Measurements from ENCODE around the gene ATAD2B. TPM values are rescaled to one million over a fixed set of nuclear protein-coding genes. Genes with fewer than 3 reads are reported as not detected.
"Not testable (repeated sequence)": the region's sequence is repeated elsewhere in the genome, so short reads cannot be mapped to it uniquely, and the experiment has no call there.

ATAD2B gene
- total RNA-seq, 1 donor from 2014 or later = 38.3 TPM

DNA sequence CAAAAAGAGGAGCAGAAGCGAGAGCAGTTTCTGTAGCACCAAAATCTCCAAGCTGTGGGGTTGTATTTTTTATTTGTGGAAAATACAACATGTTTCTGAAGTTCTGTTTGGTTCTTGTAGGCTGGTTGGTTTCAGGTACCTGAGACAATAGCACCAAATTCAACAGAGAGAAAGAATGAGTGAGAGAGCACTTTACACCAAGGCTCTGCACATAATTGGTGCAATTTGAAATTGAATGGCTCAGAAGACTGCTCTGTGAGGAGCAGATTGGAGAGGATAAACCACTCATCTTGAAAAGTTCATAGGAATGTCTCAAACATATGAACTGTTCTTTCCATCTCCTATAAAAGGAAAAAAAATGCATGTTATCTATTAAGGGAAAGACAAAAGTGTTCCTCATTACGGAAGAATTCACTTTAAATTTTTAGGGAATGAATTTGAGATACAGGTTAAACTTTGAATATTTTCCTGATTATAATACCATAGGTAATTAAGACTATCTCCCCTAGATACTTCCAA is 175.1 kb downstream of the ATAD2B start:
- DNase-seq (ENCODE audit: low spot score, unreplicated experiment) = no peak
- Mint-ChIP-seq H3K27me3 (no peaks in the 10 kb centered on the region), H3K4me1 (ENCODE audit: low read depth) (no peaks in the 10 kb centered on the region), H3K4me3 (ENCODE audit: low read depth) (no peak overlapping the region), H3K9me3 (ENCODE audit: low read depth) (no peaks in the 10 kb centered on the region), H3K36me3 (ENCODE audit: insufficient read depth) (peaks cover 13% of the 10 kb centered on the region), H3K27ac (no peak overlapping the region)
- TF ChIP-seq, protein P1, sequence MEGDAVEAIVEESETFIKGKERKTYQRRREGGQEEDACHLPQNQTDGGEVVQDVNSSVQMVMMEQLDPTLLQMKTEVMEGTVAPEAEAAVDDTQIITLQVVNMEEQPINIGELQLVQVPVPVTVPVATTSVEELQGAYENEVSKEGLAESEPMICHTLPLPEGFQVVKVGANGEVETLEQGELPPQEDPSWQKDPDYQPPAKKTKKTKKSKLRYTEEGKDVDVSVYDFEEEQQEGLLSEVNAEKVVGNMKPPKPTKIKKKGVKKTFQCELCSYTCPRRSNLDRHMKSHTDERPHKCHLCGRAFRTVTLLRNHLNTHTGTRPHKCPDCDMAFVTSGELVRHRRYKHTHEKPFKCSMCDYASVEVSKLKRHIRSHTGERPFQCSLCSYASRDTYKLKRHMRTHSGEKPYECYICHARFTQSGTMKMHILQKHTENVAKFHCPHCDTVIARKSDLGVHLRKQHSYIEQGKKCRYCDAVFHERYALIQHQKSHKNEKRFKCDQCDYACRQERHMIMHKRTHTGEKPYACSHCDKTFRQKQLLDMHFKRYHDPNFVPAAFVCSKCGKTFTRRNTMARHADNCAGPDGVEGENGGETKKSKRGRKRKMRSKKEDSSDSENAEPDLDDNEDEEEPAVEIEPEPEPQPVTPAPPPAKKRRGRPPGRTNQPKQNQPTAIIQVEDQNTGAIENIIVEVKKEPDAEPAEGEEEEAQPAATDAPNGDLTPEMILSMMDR (IDR thresholded peaks at IDR 0.05; ENCODE audit: unreplicated experiment) = no peak

DNA sequence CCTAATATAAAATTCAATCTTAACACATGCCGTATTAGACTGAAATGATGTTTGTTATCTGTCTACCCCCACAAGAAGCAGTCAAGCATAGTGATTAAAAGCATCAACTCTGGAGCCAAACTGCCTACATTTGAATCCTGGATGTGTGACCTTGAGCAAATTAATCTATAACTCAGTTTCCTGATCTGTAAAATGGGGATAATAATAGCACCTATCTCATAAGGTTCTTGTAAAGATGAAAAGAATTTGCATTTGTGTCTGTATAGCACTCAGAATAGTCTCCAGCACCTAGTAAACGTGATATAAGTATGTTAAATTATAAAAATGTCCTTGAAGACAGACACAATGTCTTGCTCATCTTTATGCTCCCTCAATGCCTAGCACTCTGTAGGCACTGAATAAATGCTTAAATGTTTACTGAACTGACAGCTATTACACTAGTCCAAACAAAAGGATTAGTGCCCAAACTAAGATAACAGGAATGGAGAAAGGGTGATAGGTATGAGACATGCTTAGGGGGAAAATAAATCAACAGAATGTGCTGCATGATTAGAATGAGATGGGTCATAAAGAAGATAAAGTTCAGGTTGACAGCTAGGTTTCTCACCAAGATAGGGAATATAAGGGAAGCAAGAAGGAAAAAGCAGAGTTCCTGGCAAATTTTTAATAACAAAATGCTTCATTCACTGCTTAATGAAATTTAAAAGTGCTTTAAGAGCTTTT is 180.6 kb downstream of the ATAD2B start:
- H3K9me3 Mint-ChIP-seq (ENCODE audit: low read depth) = peaks cover 5% of the 10 kb centered on the region
- TF ChIP-seq, protein P1 (IDR thresholded peaks at IDR 0.05; ENCODE audit: unreplicated experiment) = no peak
- H3K36me3 Mint-ChIP-seq (ENCODE audit: insufficient read depth) = peaks cover 11% of the 10 kb centered on the region
- H3K27ac Mint-ChIP-seq = peak overlapping the region; percentile 8
- no peak for DNase-seq (ENCODE audit: low spot score, unreplicated experiment)
- H3K4me3 Mint-ChIP-seq (ENCODE audit: low read depth) = no peak overlapping the region
- no peaks in the 10 kb centered on the region for H3K27me3 Mint-ChIP-seq
- no peaks in the 10 kb centered on the region for H3K4me1 Mint-ChIP-seq (ENCODE audit: low read depth)

DNA sequence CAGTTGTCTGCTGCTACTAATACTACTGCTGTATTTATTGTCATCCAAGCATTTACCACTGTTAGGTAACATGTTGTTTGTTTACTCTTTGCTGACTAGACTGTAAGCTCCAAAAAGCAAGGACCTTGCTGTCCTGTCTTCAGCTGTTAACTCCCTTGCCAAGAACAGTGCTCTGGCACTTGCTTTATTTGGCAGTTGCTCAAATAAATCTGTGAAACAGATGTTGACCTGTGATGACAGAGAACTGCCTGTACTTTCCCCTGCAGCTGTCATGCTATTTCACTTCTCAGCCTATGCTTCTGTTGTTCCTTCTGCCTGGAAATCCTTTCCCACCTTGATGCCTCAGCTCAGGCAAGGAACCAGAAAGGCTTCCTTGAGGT is 181.2 kb downstream of the ATAD2B start:
- peaks cover 5% of the 10 kb centered on the region for H3K9me3 Mint-ChIP-seq (ENCODE audit: low read depth)
- H3K27me3 Mint-ChIP-seq = no peaks in the 10 kb centered on the region
- peak overlapping the region; percentile 8 for H3K27ac Mint-ChIP-seq
- H3K4me1 Mint-ChIP-seq (ENCODE audit: low read depth) = no peaks in the 10 kb centered on the region
- H3K4me3 Mint-ChIP-seq (ENCODE audit: low read depth) = no peak overlapping the region
- TF ChIP-seq, protein P1 (IDR thresholded peaks at IDR 0.05; ENCODE audit: unreplicated experiment) = no peak
- H3K36me3 Mint-ChIP-seq (ENCODE audit: insufficient read depth) = peaks cover 12% of the 10 kb centered on the region
- no peak for DNase-seq (ENCODE audit: low spot score, unreplicated experiment)

DNA sequence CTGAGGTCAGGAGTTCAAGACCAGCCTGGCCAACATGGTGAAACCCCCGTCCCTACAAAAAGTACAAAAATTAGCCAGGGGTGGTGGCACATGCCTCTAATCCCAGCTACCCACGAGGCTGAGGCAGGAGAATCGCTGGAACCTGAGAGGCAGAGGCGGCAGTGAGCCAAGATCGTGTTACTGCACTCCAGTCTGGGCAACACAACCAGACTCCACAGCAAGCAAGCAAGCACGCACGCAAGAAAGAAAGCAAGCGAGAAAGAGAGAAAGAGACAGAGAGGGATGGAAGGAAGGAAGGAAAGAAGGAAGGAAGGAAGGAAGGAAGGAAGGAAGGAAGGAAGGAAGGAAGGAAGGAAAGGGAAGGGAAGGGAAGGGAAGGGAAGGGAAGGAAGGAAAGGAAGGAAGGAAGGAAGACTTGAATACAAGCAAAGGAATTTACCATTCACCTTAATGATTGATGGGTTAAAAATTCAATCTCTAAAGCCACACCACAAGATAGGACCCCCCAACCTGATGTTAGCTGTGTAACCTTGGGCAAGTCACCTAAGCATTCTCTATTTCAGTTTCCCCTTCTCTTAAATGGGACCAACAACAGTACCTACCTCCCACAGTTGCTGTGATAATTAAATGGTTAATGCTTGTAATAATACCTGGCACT is 181.7 kb downstream of the ATAD2B start:
- no peak for DNase-seq (ENCODE audit: low spot score, unreplicated experiment)
- Mint-ChIP-seq H3K9me3 (ENCODE audit: low read depth) (peaks cover 5% of the 10 kb centered on the region), H3K27ac (no peak overlapping the region), H3K36me3 (ENCODE audit: insufficient read depth) (peaks cover 12% of the 10 kb centered on the region), H3K4me3 (ENCODE audit: low read depth) (no peak overlapping the region), H3K27me3 (no peaks in the 10 kb centered on the region), H3K4me1 (ENCODE audit: low read depth) (no peaks in the 10 kb centered on the region)
- TF ChIP-seq, protein P1 (IDR thresholded peaks at IDR 0.05; ENCODE audit: unreplicated experiment) = no peak

DNA sequence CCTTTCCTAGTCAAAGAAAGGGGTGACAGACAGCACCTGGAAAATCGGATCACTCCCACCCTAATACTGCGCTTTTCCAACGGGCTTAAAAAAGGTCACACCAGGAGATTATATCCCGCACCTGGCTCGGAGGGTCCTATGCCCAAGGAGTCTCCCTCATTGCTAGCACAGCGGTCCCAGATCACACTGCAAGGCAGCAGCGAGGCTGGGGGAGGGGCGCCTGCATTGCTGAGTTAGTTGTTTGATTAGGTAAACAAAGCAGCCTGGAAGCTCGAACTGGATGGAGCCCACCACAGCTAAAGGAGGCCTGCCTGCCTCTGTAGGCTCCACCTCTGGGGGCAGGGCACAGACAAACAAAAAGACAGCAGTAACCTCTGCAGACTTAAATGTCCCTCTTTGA is 190.1 kb downstream of the ATAD2B start:
- H3K27me3 Mint-ChIP-seq; H3K4me1 Mint-ChIP-seq (ENCODE audit: low read depth); H3K9me3 Mint-ChIP-seq (ENCODE audit: low read depth); DNase-seq (ENCODE audit: low spot score, unreplicated experiment); H3K27ac Mint-ChIP-seq; H3K4me3 Mint-ChIP-seq (ENCODE audit: low read depth): not testable (repeated sequence)
- peaks cover 28% of the 10 kb centered on the region for H3K36me3 Mint-ChIP-seq (ENCODE audit: insufficient read depth)

Measured in progenitor cell of endocrine pancreas (in vitro differentiated cells).